HEK293T (cell line): ENCODE data around the gene IP6K2.

Experiments
- CTCF ChIA-PET: fragments of 350-600 bp; formaldehyde crosslinking; extraction: SDS; loops from one replicate; lab custom pipeline; 2021; ENCODE audit warnings: antibody characterized with exemption, inconsistent platforms; lab: Yijun Ruan, JAX
- POLR2A ChIA-PET: fragments of 350-600 bp; formaldehyde crosslinking; extraction: SDS; loops from one replicate; lab custom pipeline; 2020; ENCODE audit warnings: antibody characterized with exemption, inconsistent platforms; lab: Yijun Ruan, JAX
- DNase-seq: peaks from one replicate; pipeline ENCODE4 v3.0.0; 2012; ENCODE audit warnings: mixed read lengths; ENCODE audit errors: extremely low spot score
- ARNT ChIP-seq: fragments of 450-650 bp; IDR thresholded peaks from 2 replicates; pipeline ENCODE4 v1.6.1; 2017; ENCODE audit warnings: mild to moderate bottlenecking
- BHLHE40 ChIP-seq: fragments of 450-650 bp; IDR thresholded peaks from 2 replicates; pipeline ENCODE4 v1.6.1; 2016; ENCODE audit warnings: mild to moderate bottlenecking, moderate library complexity, borderline replicate concordance
- CTBP1 ChIP-seq: fragments of 450-650 bp; IDR thresholded peaks from 2 replicates; pipeline ENCODE4 v1.6.1; 2016; ENCODE audit warnings: borderline replicate concordance
- ELF4 ChIP-seq: fragments of 450-650 bp; IDR thresholded peaks from 2 replicates; pipeline ENCODE4 v1.6.1; 2017; ENCODE audit warnings: antibody characterized with exemption
- FOXA1 ChIP-seq: fragments of 450-650 bp; IDR thresholded peaks from 2 replicates; pipeline ENCODE4 v1.6.1; 2016; ENCODE audit warnings: mild to moderate bottlenecking
- FOXK2 ChIP-seq: fragments of 450-650 bp; IDR thresholded peaks from 2 replicates; pipeline ENCODE4 v1.6.1; 2016; ENCODE audit warnings: mild to moderate bottlenecking
- FOXM1 ChIP-seq: fragments of 450-650 bp; IDR thresholded peaks from 2 replicates; pipeline ENCODE4 v1.6.1; 2017; ENCODE audit warnings: mild to moderate bottlenecking, borderline replicate concordance
- HDGF ChIP-seq: fragments of 450-650 bp; IDR thresholded peaks from 2 replicates; pipeline ENCODE4 v1.6.1; 2017; ENCODE audit warnings: antibody characterized with exemption, borderline replicate concordance
- L3MBTL2 ChIP-seq: fragments of 450-650 bp; conservative IDR thresholded peaks from 2 replicates; pipeline ENCODE4 v1.6.1; 2016; ENCODE audit warnings: mild to moderate bottlenecking
- LEF1 ChIP-seq: fragments of 450-650 bp; IDR thresholded peaks from 2 replicates; pipeline ENCODE4 v1.6.1; 2017; ENCODE audit warnings: mild to moderate bottlenecking, borderline replicate concordance
- NFRKB ChIP-seq: fragments of 450-650 bp; IDR thresholded peaks from 2 replicates; pipeline ENCODE4 v1.6.1; 2016; ENCODE audit warnings: mild to moderate bottlenecking, moderate library complexity
- PKNOX1 ChIP-seq: fragments of 450-650 bp; IDR thresholded peaks from 2 replicates; pipeline ENCODE4 v1.6.1; 2016
- SP1 ChIP-seq: fragments of 450-650 bp; IDR thresholded peaks from 2 replicates; pipeline ENCODE4 v1.6.1; 2017
- SUZ12 ChIP-seq: fragments of 450-650 bp; IDR thresholded peaks from 2 replicates; pipeline ENCODE4 v1.6.1; 2016; ENCODE audit warnings: mild to moderate bottlenecking
- TARDBP ChIP-seq: fragments of 450-650 bp; IDR thresholded peaks from 2 replicates; pipeline ENCODE4 v1.6.1; 2016
- ZNF384 ChIP-seq: fragments of 450-650 bp; IDR thresholded peaks from 2 replicates; pipeline ENCODE4 v1.6.1; 2016

IP6K2 gene

GRCh38 chr3:48655606-48656005, 61.4 kb downstream of the IP6K2 start:
- TF ChIP-seq ZNF384: no peak
- TF ChIP-seq ARNT: no peak
- no peak for TF ChIP-seq NFRKB
- TF ChIP-seq FOXA1: no peak
- TF ChIP-seq L3MBTL2: no peak
- no peak for TF ChIP-seq ELF4
- TF ChIP-seq FOXM1: no peak
- TF ChIP-seq CTBP1: no peak
- TF ChIP-seq BHLHE40: no peak
- no peak for TF ChIP-seq PKNOX1
- no peak for TF ChIP-seq SUZ12
- TF ChIP-seq SP1: no peak
- no peak for TF ChIP-seq TARDBP
- TF ChIP-seq FOXK2: no peak
- TF ChIP-seq HDGF: no peak
- no peak for TF ChIP-seq LEF1
- ChIA-PET CTCF (no interaction called here), POLR2A (no interaction called here)
- no peak for DNase-seq

- ChIA-PET POLR2A (no interaction called here), CTCF (no interaction called here)
- DNase-seq: no peak
- TF ChIP-seq SUZ12 (no peak), LEF1 (no peak), HDGF (no peak), ELF4 (no peak), FOXM1 (no peak)
Observed at GRCh38 chr3:48655063-48655462, 62.0 kb downstream of the IP6K2 start.

- POLR2A ChIA-PET: interaction anchor here (0.8 to 3.4 kb wide), 3 partner anchors 10 to 399 kb away, joined by 3 to 16 read pairs (median 3); partner anchors contain the start of gene CELSR3
- TF ChIP-seq SP1: no peak
- TF ChIP-seq FOXM1: no peak
- TF ChIP-seq SUZ12: no peak
- TF ChIP-seq BHLHE40: no peak
- no peak for TF ChIP-seq LEF1
- no peak for DNase-seq
- CTCF ChIA-PET: interaction anchor here (0.5 kb wide), 1 partner anchor 83 kb away, joined by 3 read pairs; no protein-coding TSS in a partner anchor
Observed at GRCh38 chr3:48652923-48653715, 63.9 kb downstream of the IP6K2 start.

GRCh38 chr3:48651771-48652170, 65.2 kb downstream of the IP6K2 start:
- DNase-seq: no peak
- POLR2A ChIA-PET: interaction anchor here (1.1 to 3.4 kb wide), 2 partner anchors 11 to 16 kb away, joined by 3 to 16 read pairs; partner anchors contain the start of genes CELSR3 and SLC26A6
- TF ChIP-seq NFRKB (no peak), CTBP1 (no peak), ELF4 (no peak), LEF1 (no peak), PKNOX1 (no peak), FOXK2 (no peak), FOXA1 (no peak), SP1 (no peak), SUZ12 (no peak), L3MBTL2 (no peak), TARDBP (no peak), ARNT (no peak), ZNF384 (no peak), BHLHE40 (no peak), FOXM1 (no peak)
- CTCF ChIA-PET: no interaction called here

GRCh38 chr3:48650723-48651122, 66.3 kb downstream of the IP6K2 start:
- ChIA-PET CTCF (no interaction called here), POLR2A (interaction anchor here (1.1 to 3.4 kb wide), 2 partner anchors 12 to 15 kb away, joined by 3 to 16 read pairs; partner anchors contain the start of genes CELSR3 and SLC26A6)
- no peak for TF ChIP-seq FOXA1
- DNase-seq: no peak

GRCh38 chr3:48648188-48648850, 68.7 kb downstream of the IP6K2 start:
- TF ChIP-seq LEF1 (no peak), SP1 (no peak), BHLHE40 (no peak), CTBP1 (no peak), ELF4 (no peak), L3MBTL2 (no peak), PKNOX1 (no peak), FOXK2 (no peak), ARNT (no peak), HDGF (no peak), NFRKB (no peak), ZNF384 (no peak), TARDBP (no peak), SUZ12 (no peak), FOXM1 (no peak), FOXA1 (no peak)
- ChIA-PET CTCF (interaction anchor here (1.1 kb wide), 1 partner anchor 13 kb away, joined by 3 read pairs; the partner anchor contains the start of gene SLC26A6), POLR2A (interaction anchor here (1.4 to 1.6 kb wide), 3 partner anchors 8 to 359 kb away, joined by 4 to 6 read pairs (median 5); partner anchors contain the start of genes CELSR3 and WDR6)
- DNase-seq: no peak
